ENCODE data around the gene PMFBP1.

GRCh38 chr16:72219282-72219681, 47.3 kb upstream of the PMFBP1 start:
- no peak for TF ChIP-seq EZH2 (IDR thresholded peaks at IDR 0.05)
- no peak for TF ChIP-seq RAD21 (IDR thresholded peaks at IDR 0.05; ENCODE audit: low read depth)
- no peak for TF ChIP-seq CTCF (IDR thresholded peaks at IDR 0.05 in 2 of 3, conservative IDR thresholded peaks at IDR 0.05 in 1 of 3; ENCODE audit: borderline replicate concordance in 1 of 3, insufficient read depth in 1 of 3, low read depth in 2 of 3, low read length in 2 of 3)
- no peak for TF ChIP-seq YY1 (IDR thresholded peaks at IDR 0.05; ENCODE audit: extremely low read depth, insufficient replicate concordance, low read depth, low read length)
- TF ChIP-seq EGR1 (IDR thresholded peaks at IDR 0.05; ENCODE audit: low read depth) = no peak
- TF ChIP-seq POLR2AphosphoS5 (IDR thresholded peaks at IDR 0.05; ENCODE audit: low read depth, low read length) = no peak
- TF ChIP-seq POLR2A (IDR thresholded peaks at IDR 0.05; ENCODE audit: borderline replicate concordance, extremely low read depth, insufficient read depth, insufficient read length) = no peak
- TF ChIP-seq JUND (IDR thresholded peaks at IDR 0.05) = no peak
- no peak for TF ChIP-seq CEBPB (IDR thresholded peaks at IDR 0.05; ENCODE audit: low read depth)
- TF ChIP-seq SIN3A (IDR thresholded peaks at IDR 0.05; ENCODE audit: low read depth) = no peak
- TF ChIP-seq EZH2phosphoT487 (IDR thresholded peaks at IDR 0.05; ENCODE audit: borderline replicate concordance) = no peak
- TF ChIP-seq FOSL1 (IDR thresholded peaks at IDR 0.05; ENCODE audit: low read depth) = no peak
- no peak for TF ChIP-seq SP1 (IDR thresholded peaks at IDR 0.05; ENCODE audit: low read depth)
- TF ChIP-seq MAX (IDR thresholded peaks at IDR 0.05) = no peak

Data from HCT116 (cell line).